ENCODE measurements around the gene PRELID1.

PRELID1 gene

DNA sequence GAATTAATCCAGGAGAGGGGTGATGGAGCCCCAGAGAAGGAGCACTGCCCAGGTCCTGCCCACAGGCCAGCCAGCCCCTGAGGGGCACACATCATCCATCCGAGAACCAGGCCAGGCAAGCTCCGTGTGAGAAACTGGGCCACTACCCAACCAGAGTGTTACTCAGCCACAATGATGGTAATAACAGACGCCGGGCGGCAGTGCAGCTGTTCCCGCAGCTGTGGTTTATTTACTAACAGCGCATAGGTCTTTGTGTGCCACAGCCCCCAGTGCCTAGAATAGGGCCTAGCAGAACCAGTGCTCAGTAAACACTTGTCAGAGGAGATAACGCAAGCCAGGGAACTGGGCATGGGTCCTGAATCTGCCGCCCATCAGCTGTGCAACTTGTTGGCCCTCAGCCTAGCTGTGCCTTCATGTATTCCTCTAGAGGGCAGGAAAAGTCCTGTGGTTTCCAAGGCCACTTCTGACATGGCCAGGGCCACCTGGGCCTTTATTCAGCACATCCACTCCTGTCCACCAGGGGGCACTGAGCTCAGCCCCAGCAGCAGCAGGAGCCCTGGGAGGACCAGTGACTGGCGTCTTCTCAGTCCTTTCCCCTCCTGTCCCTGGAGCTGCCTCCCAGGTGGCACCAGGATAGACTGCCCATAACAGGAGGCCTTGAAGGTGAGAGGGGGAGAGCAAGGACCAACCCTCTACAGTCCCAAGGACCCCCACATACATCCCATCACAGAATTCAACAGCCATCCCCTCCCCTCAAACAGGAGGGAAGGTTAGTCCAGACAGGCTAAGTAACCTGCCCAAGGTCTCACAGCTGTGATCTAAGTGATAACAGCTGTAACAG, 6.0 kb downstream of the PRELID1 start:
- H4K20me1 ChIP-seq (ENCODE audit: low read depth, low read length): peaks cover 6% of the 10 kb centered on the region; the same call in 1 of the 2 replicates
- no peaks in the 10 kb centered on the region for H3K27me3 ChIP-seq (ENCODE audit: low read length)
- H3K4me2 ChIP-seq (ENCODE audit: low read depth, low read length, poor library complexity, severe bottlenecking): peak overlapping the region; percentile 88
- peaks cover 42% of the 10 kb centered on the region for H3F3A ChIP-seq (ENCODE audit: insufficient read depth)
- peak overlapping the region; percentile 88 for H3K27ac ChIP-seq (ENCODE audit: low read depth, low read length)
- H3K9me3 ChIP-seq (ENCODE audit: insufficient read depth, low read length): no peaks in the 10 kb centered on the region
- no peak overlapping the region for H3K4me3 ChIP-seq (ENCODE audit: insufficient read depth, low read length, poor library complexity, severe bottlenecking)
- no peak overlapping the region for H2AFZ ChIP-seq (ENCODE audit: low read depth, low read length, severe bottlenecking)
- no peak overlapping the region for H3K9ac ChIP-seq (ENCODE audit: low read length)
- TF ChIP-seq EZH2phosphoT487 (conservative IDR thresholded peaks at IDR 0.05; ENCODE audit: low read length) (no peak), CTCF (IDR thresholded peaks at IDR 0.05; ENCODE audit: insufficient read depth, low read length, poor library complexity, severe bottlenecking) (peak; percentile 83)
- H3K79me2 ChIP-seq (ENCODE audit: insufficient read depth, low read length): peaks cover 16% of the 10 kb centered on the region
- H3K36me3 ChIP-seq (ENCODE audit: low read length): 0 out of 2 replicates have a peak, but pooled peaks cover 2% of the 10 kb centered on the region
- H3K9me2 ChIP-seq (replicated peaks; ENCODE audit: insufficient read depth, low read length): no peaks in the 10 kb centered on the region

DNA sequence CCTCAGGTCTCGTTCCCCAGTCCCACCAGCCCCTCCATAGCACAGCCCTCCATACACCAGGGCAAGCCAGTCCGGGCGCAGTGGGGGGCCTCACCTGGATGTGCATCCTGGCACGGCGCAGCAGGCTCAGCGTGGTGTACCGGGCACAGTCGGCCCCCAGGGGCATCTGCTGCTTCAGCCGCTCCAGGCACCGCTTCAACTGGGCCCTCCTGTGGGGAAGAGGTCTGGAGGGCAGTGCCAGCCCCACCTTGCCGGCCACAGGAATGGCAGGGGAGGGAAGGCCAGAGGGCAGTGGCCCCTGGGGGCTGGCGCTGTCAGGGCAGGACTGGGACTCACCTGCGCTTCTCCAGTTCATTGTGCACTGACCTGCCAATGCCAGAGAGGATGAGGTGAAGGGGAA, 6.7 kb downstream of the PRELID1 start:
- H3K27ac ChIP-seq (ENCODE audit: low read depth, low read length): peak overlapping the region; percentile 88
- peak overlapping the region; percentile 88 for H3K4me2 ChIP-seq (ENCODE audit: low read depth, low read length, poor library complexity, severe bottlenecking)
- no peaks in the 10 kb centered on the region for H3K9me3 ChIP-seq (ENCODE audit: insufficient read depth, low read length)
- H3F3A ChIP-seq (ENCODE audit: insufficient read depth): peaks cover 37% of the 10 kb centered on the region
- H3K4me3 ChIP-seq (ENCODE audit: insufficient read depth, low read length, poor library complexity, severe bottlenecking): peak overlapping the region; percentile 64
- H2AFZ ChIP-seq (ENCODE audit: low read depth, low read length, severe bottlenecking): no peak overlapping the region
- peak overlapping the region; percentile 75 for H3K9ac ChIP-seq (ENCODE audit: low read length)
- H4K20me1 ChIP-seq (ENCODE audit: low read depth, low read length): peaks cover 6% of the 10 kb centered on the region; the same call in 1 of the 2 replicates
- H3K9me2 ChIP-seq (replicated peaks; ENCODE audit: insufficient read depth, low read length): no peaks in the 10 kb centered on the region
- TF ChIP-seq CTCF (IDR thresholded peaks at IDR 0.05; ENCODE audit: insufficient read depth, low read length, poor library complexity, severe bottlenecking) (no peak), EZH2phosphoT487 (conservative IDR thresholded peaks at IDR 0.05; ENCODE audit: low read length) (no peak)
- peaks cover 8% of the 10 kb centered on the region for H3K79me2 ChIP-seq (ENCODE audit: insufficient read depth, low read length)
- H3K36me3 ChIP-seq (ENCODE audit: low read length): 0 out of 2 replicates have a peak, but pooled peaks cover 2% of the 10 kb centered on the region
- no peaks in the 10 kb centered on the region for H3K27me3 ChIP-seq (ENCODE audit: low read length)

DNA sequence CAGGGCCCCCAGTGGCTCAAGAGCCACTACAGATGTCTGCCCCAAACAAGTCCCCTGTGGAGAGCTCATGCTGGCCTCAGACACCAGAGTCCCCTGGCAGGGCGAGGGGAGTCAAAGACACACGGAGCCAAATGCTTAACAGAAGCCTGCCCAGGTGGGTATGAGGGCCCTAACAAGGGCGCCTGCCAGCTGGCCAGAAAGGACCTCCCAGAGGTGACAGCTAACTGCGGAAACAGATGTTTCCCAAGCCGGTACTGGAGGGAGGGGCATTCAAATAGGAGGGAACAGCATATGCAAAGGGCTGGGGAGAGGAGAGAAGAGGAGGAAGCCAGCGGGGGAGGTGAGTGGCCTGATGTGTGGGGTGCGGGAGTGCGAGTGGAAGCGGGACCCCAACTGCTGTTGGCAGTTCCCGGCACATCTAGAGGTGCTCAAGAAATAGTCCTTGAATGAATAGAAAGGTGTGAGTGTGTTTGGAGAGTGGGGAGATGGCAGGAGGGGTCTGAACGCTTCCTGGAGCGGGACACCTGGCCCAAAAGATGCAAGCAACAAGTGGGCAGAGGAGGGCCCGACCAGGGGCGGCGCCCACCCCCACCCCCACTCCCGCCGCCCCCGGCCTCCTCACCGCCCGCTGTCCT, 7.3 kb downstream of the PRELID1 start:
- Histone ChIP-seq H3K27me3 (ENCODE audit: low read length) (no peaks in the 10 kb centered on the region), H3K4me2 (ENCODE audit: low read depth, low read length, poor library complexity, severe bottlenecking) (peak overlapping the region; percentile 88), H3F3A (ENCODE audit: insufficient read depth) (peaks cover 32% of the 10 kb centered on the region), H3K9me3 (ENCODE audit: insufficient read depth, low read length) (no peaks in the 10 kb centered on the region), H3K9ac (ENCODE audit: low read length) (peak overlapping the region; percentile 75), H3K4me3 (ENCODE audit: insufficient read depth, low read length, poor library complexity, severe bottlenecking) (peak overlapping the region; percentile 64), H3K9me2 (replicated peaks; ENCODE audit: insufficient read depth, low read length) (no peaks in the 10 kb centered on the region), H3K27ac (ENCODE audit: low read depth, low read length) (peak overlapping the region; percentile 88), H3K36me3 (ENCODE audit: low read length) (0 out of 2 replicates have a peak, but pooled peaks cover 2% of the 10 kb centered on the region), H2AFZ (ENCODE audit: low read depth, low read length, severe bottlenecking) (no peak overlapping the region), H4K20me1 (ENCODE audit: low read depth, low read length) (peaks cover 6% of the 10 kb centered on the region; the same call in 1 of the 2 replicates), H3K79me2 (ENCODE audit: insufficient read depth, low read length) (peaks cover 3% of the 10 kb centered on the region; the same call in 1 of the 2 replicates)
- TF ChIP-seq CTCF (IDR thresholded peaks at IDR 0.05; ENCODE audit: insufficient read depth, low read length, poor library complexity, severe bottlenecking): no peak
- TF ChIP-seq EZH2phosphoT487 (conservative IDR thresholded peaks at IDR 0.05; ENCODE audit: low read length): no peak
